GM19438 (cell line): ENCODE data around the gene MORN1.

Experiments used
- ATAC-seq: cut with Tn5 transposase; IDR thresholded peaks from one replicate; pipeline ENCODE4 v1.9.1; 2021; ENCODE audit warnings: low read depth; ENCODE audit not compliant: unreplicated experiment

Gene MORN1

GRCh38 chr1:2311184-2312032, 79.9 kb downstream of the MORN1 start:
- ATAC-seq, result no peak

- no peak for ATAC-seq
Observed at GRCh38 chr1:2310332-2311183, 80.8 kb downstream of the MORN1 start.

GRCh38 chr1:2308844-2309243, 82.5 kb downstream of the MORN1 start:
- ATAC-seq, result no peak

- no peak for ATAC-seq
Observed at GRCh38 chr1:2307972-2308371, 83.4 kb downstream of the MORN1 start.

- no peak for ATAC-seq
Observed at GRCh38 chr1:2307064-2307605, 84.2 kb downstream of the MORN1 start.

GRCh38 chr1:2306151-2306978, 85.0 kb downstream of the MORN1 start:
- no peak for ATAC-seq

- no peak for ATAC-seq
Observed at GRCh38 chr1:2304921-2305681, 86.3 kb downstream of the MORN1 start.

GRCh38 chr1:2304282-2304681, 87.1 kb downstream of the MORN1 start:
- no peak for ATAC-seq

GRCh38 chr1:2303781-2304180, 87.6 kb downstream of the MORN1 start:
- no peak for ATAC-seq

GRCh38 chr1:2303016-2303775, 88.2 kb downstream of the MORN1 start:
- ATAC-seq, result no peak

GRCh38 chr1:2302292-2302925, 88.9 kb downstream of the MORN1 start:
- ATAC-seq, result no peak

- no peak for ATAC-seq
Observed at GRCh38 chr1:2301607-2302291, 89.6 kb downstream of the MORN1 start.

GRCh38 chr1:2300851-2301606, 90.3 kb downstream of the MORN1 start:
- peak; percentile 50 for ATAC-seq

GRCh38 chr1:2300004-2300771, 91.2 kb downstream of the MORN1 start:
- ATAC-seq, result peak; percentile 74

GRCh38 chr1:2299131-2299627, 92.2 kb downstream of the MORN1 start:
- ATAC-seq, result no peak

- ATAC-seq, result no peak
Observed at GRCh38 chr1:2298685-2299084, 92.7 kb downstream of the MORN1 start.
